Measurements from ENCODE around the gene GTPBP4.

GRCh38 chr10:992467-992866 lies 4.2 kb downstream of the GTPBP4 start:
- TF ChIP-seq CTCF (IDR thresholded peaks at IDR 0.05) (no peak), POLR2A (IDR thresholded peaks at IDR 0.05) (no peak), POLR2AphosphoS5 (IDR thresholded peaks at IDR 0.05) (no peak)
